ENCODE results near the gene ECE2.

The ECE2 gene

GRCh38 chr3:184275961-184276910 lies at the start of gene ECE2:
Gene ECE2 (plus strand): TSS chr3:184276022. CDS start chr3:184276154, 132 bp downstream.
- DNase-seq (ENCODE audit: low read depth in 2 of 3, low spot score in 1 of 3) = no peak

GRCh38 chr3:184227481-184227935 lies 48.3 kb upstream of the ECE2 start:
- peak in 2 of 3 donors; percentile 45 to 51 for DNase-seq (ENCODE audit: low read depth in 2 of 3, low spot score in 1 of 3)

GRCh38 chr3:184228376-184229137 lies 47.3 kb upstream of the ECE2 start:
- DNase-seq (ENCODE audit: low read depth in 2 of 3, low spot score in 1 of 3) = no peak

- DNase-seq (ENCODE audit: low read depth in 2 of 3, low spot score in 1 of 3) = peak; percentile 31 to 55 (median 39)
These were observed 46.3 kb upstream of the ECE2 start, which contains the start of gene VWA5B2 for GRCh38 chr3:184229394-184230080. Gene VWA5B2 (plus strand): TSS chr3:184229585. CDS start chr3:184230529, 944 bp downstream.

- no peak for DNase-seq (ENCODE audit: low read depth in 2 of 3, low spot score in 1 of 3)
These were observed 45.7 kb upstream of the ECE2 start for GRCh38 chr3:184230081-184230602.

- no peak for DNase-seq (ENCODE audit: low read depth in 2 of 3, low spot score in 1 of 3)
These were observed 45.0 kb upstream of the ECE2 start for GRCh38 chr3:184230603-184231528.

- no peak for DNase-seq (ENCODE audit: low read depth in 2 of 3, low spot score in 1 of 3)
These were observed 44.2 kb upstream of the ECE2 start for GRCh38 chr3:184231671-184232070.

- DNase-seq (ENCODE audit: low read depth in 2 of 3, low spot score in 1 of 3) = no peak
These were observed 42.5 kb upstream of the ECE2 start for GRCh38 chr3:184233127-184233843.

GRCh38 chr3:184234224-184234623 lies 41.6 kb upstream of the ECE2 start:
- DNase-seq (ENCODE audit: low read depth in 2 of 3, low spot score in 1 of 3) = no peak

- no peak for DNase-seq (ENCODE audit: low read depth in 2 of 3, low spot score in 1 of 3)
These were observed 41.0 kb upstream of the ECE2 start for GRCh38 chr3:184234671-184235380.

GRCh38 chr3:184235381-184236032 lies 40.3 kb upstream of the ECE2 start:
- no peak for DNase-seq (ENCODE audit: low read depth in 2 of 3, low spot score in 1 of 3)

- no peak for DNase-seq (ENCODE audit: low read depth in 2 of 3, low spot score in 1 of 3)
These were observed 39.8 kb upstream of the ECE2 start for GRCh38 chr3:184236033-184236410.

GRCh38 chr3:184236636-184237035 lies 39.2 kb upstream of the ECE2 start:
- DNase-seq (ENCODE audit: low read depth in 2 of 3, low spot score in 1 of 3) = no peak

GRCh38 chr3:184237211-184237610 lies 38.6 kb upstream of the ECE2 start:
- DNase-seq (ENCODE audit: low read depth in 2 of 3, low spot score in 1 of 3) = no peak

- no peak for DNase-seq (ENCODE audit: low read depth in 2 of 3, low spot score in 1 of 3)
These were observed 38.0 kb upstream of the ECE2 start for GRCh38 chr3:184237807-184238206.

GRCh38 chr3:184238246-184238818 lies 37.5 kb upstream of the ECE2 start:
- DNase-seq (ENCODE audit: low read depth in 2 of 3, low spot score in 1 of 3) = no peak

GRCh38 chr3:184239221-184239620 lies 36.6 kb upstream of the ECE2 start:
- DNase-seq (ENCODE audit: low read depth in 2 of 3, low spot score in 1 of 3) = no peak

- DNase-seq (ENCODE audit: low read depth in 2 of 3, low spot score in 1 of 3) = no peak
These were observed 36.1 kb upstream of the ECE2 start for GRCh38 chr3:184239708-184240107.

Measured in stimulated activated CD4-positive, alpha-beta T cell treated with anti-CD3 and anti-CD28 coated beads, Interleukin-12 subunit alpha, Interleukin-12 subunit beta, amount 100 ng/mL, for 48 hours (primary cell).